NCI-H524 treated with DMSO at 0.1 percent for 48 hours (cell line): ENCODE measurements around the gene KCTD20.
A peak's percentile ranks its signal among the peaks of the same experiment; 100 is the strongest.
"Not testable (repeated sequence)": the region's sequence is repeated elsewhere in the genome, so short reads cannot be mapped to it uniquely, and the experiment has no call there.

Experiments
- DNase-seq: peaks from one replicate; lab custom pipeline; 2025; lab: John Stamatoyannopoulos, UW

KCTD20 gene

GRCh38 chr6:36442671-36443470 is at the start of gene KCTD20, which contains the start of gene PXT1:
KCTD20 (plus strand) TSS chr6:36443000; CDS start chr6:36470098, 27,098 bp downstream.
PXT1 (minus strand) TSS chr6:36442854; CDS start chr6:36426082, 16,772 bp downstream.
- DNase-seq, result peak; percentile 25

DNA sequence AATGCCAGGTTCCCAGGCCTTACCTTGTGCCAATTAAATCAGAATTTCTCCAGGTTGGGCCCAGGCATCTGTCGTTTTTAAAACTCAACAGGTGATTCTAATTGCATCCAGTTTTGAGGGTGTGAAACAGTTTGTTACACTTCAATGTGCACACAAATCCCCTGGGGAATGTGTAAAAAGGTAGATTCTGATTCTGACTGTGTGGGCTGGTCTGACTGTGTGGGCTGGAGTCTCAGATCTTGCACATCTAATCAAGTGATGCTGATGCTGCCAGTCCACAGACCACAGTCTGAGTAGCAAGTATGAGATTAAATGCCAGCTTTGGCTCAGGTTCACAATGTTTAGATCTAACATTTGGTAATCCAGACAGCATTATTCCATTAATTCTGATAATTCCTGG is 42.8 kb upstream of the KCTD20 start:
- DNase-seq, result no peak

DNA sequence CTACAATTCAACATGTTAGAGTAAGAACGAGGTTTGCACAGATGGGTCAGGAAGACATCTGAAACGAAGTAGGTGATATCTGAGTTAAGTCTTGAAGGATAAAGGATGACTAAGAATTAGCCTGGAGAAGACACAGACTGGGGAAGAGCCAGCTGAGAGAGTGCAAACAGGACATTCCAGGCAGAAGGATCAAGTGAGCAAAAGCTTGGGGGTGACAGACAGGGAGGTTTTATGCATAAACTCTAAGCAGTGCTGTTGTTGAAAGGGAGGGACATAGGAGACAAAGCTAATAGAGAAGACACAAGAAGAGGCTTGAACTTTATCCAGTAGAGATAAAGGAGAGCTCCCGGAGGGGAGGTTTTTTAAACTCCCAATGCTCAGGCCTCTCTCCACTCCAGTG is 40.3 kb upstream of the KCTD20 start:
- DNase-seq, result no peak

DNA sequence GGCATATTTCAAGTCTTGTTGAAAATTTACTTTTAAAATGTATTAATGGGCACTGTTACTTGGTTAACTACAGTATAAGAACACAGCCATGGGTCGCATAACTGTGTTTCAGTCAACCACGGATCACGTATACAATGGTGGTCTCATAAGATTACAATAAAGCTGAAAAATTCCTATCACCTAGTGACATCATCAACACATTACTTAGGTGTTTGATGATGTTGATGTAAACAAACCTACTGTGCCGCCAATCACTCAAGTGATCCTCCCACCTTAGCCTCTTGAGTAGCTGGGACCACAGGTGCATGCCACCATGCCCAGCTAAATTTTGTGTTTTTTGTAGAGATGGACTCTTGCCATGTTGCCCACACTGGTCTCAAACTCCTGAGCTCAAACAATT is 38.6 kb upstream of the KCTD20 start:
- no peak for DNase-seq

DNA sequence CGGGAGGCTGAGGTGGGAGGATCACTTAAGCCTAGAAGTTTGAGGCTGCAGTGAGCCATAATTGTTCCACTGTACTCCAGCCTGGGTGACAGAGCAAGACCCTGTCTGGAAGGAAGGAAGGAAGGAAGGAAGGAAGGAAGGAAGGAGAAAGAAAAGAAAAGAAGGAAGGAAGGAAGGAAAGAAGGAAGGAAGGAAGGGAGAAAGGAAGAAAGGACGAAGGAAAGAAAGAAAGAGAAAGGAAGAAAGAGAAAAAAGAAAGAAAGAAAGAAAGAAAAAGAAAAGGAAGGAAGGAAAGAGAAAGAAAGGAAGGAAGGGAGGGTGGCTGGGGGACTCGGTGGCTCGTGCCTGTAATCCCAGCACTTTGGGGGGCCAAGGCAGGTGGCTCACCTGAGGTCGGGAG is 33.1 kb upstream of the KCTD20 start:
- DNase-seq, result not testable (repeated sequence)

DNA sequence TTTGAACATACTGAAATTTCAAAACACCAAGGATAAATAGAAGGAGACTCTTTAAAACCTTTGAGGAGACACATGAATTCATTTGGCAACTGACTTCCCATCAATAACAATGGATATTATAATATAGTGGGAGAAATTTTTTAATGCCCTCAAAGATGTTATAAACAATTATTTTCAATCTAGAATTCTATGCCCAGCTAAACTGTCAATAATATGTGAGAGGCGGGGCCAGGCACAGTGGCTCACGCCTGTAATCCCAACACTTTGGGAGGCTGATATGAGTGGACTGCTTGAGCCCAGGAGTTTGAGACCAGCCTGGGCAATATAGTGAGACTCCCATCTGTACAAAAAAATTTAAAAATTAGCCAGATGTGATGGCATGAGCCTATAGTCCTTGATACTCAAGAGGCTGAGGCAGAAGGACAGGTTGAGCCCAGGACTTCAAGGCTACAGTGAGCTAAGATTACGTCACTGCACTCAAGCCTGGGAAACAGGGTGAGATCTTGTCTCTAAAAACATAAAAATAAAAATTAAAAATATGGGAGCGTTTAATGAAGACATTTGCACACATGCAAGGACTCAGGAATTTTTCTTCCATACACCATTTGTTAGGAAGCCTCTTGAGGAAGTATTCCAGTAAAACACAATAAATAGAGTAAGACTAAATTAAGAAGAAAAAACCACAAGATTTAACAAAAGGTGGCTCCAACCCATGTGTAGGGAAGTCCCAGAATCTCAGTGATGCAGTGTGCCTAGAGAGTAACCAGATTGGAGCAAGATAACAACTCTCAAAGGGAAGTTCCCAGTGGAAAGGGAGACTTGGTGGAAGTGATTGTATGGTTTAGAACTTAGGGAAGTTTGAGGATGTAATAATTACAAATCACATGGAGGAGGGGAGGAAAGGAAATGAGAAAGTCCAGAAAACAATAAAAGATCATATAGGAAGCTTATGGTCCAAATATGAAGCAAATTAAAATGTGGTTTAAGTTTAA is 29.0 kb upstream of the KCTD20 start:
- DNase-seq, result no peak

DNA sequence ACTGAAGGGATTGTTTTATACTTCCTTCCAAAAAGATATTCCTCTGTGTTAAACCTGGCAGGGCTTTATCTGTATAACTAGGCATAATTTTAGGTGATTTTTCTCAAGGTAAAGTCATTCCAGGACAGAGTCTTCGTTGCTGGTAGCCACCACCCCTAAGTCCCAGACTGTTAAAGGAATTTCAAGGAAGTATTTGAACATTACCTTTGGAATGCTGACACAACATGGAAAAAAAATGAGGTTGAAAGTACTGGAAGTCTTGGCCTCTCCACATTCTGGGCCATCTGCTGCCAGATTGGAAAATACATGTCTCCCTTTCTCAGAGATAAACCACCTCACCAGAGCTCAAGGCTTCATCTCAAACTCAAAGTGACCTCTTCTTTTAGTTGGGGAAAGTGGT is 28.3 kb upstream of the KCTD20 start:
- no peak for DNase-seq

- no peak for DNase-seq
Measured at GRCh38 chr6:36418558-36418957, 24.2 kb upstream of the KCTD20 start.

DNA sequence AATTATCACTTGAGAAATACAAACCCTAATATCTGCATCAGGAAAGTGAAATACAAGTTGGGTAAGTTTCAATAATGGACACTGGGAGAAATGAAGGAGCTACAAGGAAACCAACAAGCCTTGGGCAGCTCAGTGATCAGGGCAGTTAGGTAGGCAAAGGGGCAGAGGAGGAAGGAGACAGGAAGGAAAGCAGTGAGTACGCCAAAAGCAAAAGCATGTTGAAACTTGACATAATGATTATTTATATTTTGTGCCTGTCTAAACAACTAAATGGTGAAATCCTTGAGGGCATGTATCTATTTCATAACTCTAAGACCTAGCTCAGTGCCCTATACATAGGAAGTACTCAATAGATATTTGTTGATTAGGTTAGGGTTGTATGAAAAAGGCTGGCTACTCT is 23.5 kb upstream of the KCTD20 start:
- no peak for DNase-seq

- DNase-seq, result no peak
Measured at GRCh38 chr6:36422714-36423100, 20.1 kb upstream of the KCTD20 start.

DNA sequence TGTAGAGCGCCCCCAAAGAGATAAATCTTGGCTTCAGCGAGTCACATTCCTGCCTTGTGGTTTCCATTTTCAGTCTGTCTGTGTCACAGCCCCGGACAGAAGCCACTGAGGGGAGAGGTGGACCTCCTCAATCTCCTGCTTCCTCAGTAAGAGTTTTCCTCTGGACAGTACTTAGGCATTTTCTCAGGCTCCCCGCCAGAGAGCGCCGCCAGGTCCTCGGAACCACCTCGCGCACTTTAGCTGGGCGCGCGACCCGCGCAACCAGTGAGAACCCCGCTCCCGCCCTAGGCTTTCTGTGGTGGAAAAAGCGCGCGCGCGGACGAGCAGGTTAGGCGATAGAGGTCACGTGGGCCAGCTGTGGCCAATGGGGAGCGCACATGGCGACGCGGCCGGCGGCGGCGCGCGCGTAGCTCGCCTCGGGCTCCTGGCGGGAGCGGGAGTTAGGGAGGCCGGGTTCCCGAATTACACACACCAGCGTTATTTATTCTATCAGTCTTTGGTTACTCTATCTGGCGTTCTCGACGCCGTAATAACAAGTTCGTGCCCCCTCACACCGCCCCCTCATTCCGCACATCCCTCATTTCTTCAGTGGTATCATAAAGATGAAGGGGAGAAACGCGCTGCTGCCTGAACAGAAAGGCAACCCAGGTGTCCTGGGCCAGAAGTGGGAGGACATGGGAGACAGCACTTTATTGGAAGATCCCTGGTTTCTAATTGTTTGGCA is 19.5 kb upstream of the KCTD20 start:
- peak; percentile 88 for DNase-seq

GRCh38 chr6:36426622-36427021 is 16.2 kb upstream of the KCTD20 start:
- DNase-seq, result no peak

DNA sequence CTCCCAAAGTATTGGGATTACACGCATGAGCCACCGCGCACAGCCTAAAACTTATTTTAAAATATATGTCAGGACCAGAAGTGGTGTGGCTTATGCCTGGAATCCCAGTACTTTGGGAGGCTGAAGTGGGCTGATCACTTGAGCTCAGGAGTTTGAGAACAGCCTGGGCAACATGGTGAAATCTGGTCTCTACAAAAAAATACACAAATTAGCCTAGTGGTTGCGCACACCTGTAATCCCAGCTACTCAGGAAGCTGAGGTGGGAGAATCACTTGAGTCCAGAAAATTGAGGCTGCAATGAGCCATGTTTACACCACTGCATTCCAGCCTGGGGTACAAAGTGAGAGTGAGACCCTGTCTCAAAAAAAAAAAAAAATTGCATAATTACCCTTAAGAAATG is 13.9 kb upstream of the KCTD20 start:
- no peak for DNase-seq

DNA sequence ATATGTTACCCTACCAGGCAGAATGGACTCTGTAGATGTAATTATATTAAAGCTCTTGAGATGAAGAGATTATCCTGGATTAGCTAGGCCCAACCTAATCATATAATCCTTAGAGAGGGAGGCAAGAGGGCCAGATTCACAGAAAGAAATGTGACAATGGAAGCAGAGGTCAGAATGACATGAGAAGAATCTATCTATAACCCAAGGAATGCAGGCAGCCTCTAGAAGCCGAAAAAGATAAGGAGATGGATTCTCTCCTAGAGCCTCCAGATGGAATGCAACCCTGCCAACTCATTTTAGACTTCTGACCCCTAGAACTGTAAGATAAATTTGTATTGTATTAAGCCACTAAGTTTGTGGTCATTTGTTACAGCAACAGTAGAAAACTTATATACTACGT is 12.4 kb upstream of the KCTD20 start:
- DNase-seq, result no peak

- no peak for DNase-seq
Measured at GRCh38 chr6:36431197-36431596, 11.6 kb upstream of the KCTD20 start.

GRCh38 chr6:36432151-36432671 is 10.6 kb upstream of the KCTD20 start:
- DNase-seq, result no peak

DNA sequence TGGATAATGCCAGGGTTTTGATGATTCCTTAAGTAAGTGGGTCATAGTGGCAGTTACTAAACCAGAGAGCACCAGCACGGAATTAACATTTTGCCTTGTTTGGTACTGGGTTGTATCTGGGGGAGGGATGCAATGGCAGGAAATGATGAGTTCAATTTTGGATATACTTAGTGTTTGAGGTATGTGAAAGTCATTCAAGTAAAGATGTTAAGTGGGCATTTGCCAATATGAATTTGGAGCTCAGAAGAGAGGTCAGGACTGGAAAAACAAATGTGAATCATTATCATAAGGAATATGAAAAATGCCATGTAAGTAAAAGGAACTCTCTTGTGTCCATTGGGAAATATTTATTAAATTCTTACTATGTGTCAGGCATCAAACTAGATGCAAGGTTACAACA is 6.3 kb upstream of the KCTD20 start:
- DNase-seq, result no peak

DNA sequence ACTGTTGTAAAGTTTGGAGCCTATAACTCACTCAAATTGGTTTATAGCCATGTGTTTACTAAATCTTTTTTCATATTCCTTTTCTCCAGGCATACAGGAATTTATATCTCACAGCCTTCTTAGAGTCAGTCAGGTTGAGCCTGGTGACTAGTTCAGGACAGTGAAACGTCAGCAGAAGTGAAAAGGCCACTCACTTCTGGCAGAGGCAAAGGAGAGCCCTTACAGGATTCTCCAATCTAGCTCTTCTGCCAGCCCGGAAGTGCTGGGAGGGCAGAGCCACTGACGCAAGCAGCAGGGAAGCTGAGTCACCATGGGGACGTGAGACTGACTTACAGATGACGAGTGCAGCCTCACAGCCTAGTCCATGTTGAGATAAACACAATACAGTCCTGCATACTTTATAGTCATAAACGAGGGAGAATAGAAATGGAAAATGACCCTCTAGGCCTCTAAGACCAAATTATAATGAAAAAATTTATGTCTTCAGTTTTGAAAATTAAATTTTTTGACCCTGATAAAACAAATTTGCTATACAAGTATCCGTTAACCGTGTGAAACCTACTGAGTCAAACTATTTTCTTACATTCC is 1.4 kb upstream of the KCTD20 start:
- DNase-seq, result no peak

- DNase-seq, result no peak
Measured at GRCh38 chr6:36442103-36442670, 613 bp upstream of the KCTD20 start.

GRCh38 chr6:36443471-36444428 is 950 bp downstream of the KCTD20 start:
- DNase-seq, result no peak
